MCF 10A (cell line): Measurements from ENCODE around the gene FAM3A. TPM values are rescaled to one million over a fixed set of nuclear protein-coding genes. Genes with fewer than 3 reads are reported as not detected.
A peak's percentile ranks its signal among the peaks of the same experiment; 100 is the strongest.

Source experiments
- BruUV-seq: library from RNA; stranded (reverse); fragments of 400-500 nt; replicated peaks from 2 replicates; lab custom pipeline; 2021; lab: Mats Ljungman, UMichigan
- CTCF ChIA-PET: fragments of 300-600 bp; sonication (Branson Sonifier 250); formaldehyde crosslinking; extraction: SDS; loops from one replicate; lab custom pipeline; 2021; ENCODE audit warnings: antibody characterized with exemption, inconsistent platforms; lab: Yijun Ruan, JAX
- POLR2A ChIA-PET: fragments of 300-600, 350-650 bp; sonication (Branson Sonifier 250); formaldehyde crosslinking; extraction: SDS; loops from one replicate; lab custom pipeline; 2020; ENCODE audit warnings: antibody characterized with exemption, inconsistent platforms; lab: Yijun Ruan, JAX
- DNase-seq: peaks from one replicate; pipeline ENCODE4 v3.0.0-alpha.2; 2018; ENCODE audit not compliant: unreplicated experiment
- H3K27ac Mint-ChIP-seq: one replicate; pipeline ENCODE4 v1.8.0; 2022; ENCODE audit warnings: mild to moderate bottlenecking, low read depth, mixed read lengths; ENCODE audit not compliant: unreplicated experiment
- H3K27me3 Mint-ChIP-seq: one replicate; pipeline ENCODE4 v1.8.0; 2022; ENCODE audit warnings: mixed read lengths; ENCODE audit not compliant: insufficient read depth, unreplicated experiment
- H3K36me3 Mint-ChIP-seq: one replicate; pipeline ENCODE4 v1.8.0; 2022; ENCODE audit warnings: mild to moderate bottlenecking, moderate library complexity, mixed read lengths; ENCODE audit not compliant: insufficient read depth, unreplicated experiment
- H3K4me1 Mint-ChIP-seq: one replicate; pipeline ENCODE4 v1.8.0; 2022; ENCODE audit warnings: mixed read lengths; ENCODE audit not compliant: insufficient read depth, unreplicated experiment
- H3K4me3 Mint-ChIP-seq: one replicate; pipeline ENCODE4 v1.8.0; 2022; ENCODE audit warnings: mild to moderate bottlenecking, moderate library complexity, mixed read lengths; ENCODE audit not compliant: unreplicated experiment
- H3K9me3 Mint-ChIP-seq: one replicate; pipeline ENCODE4 v1.8.0; 2022; ENCODE audit warnings: mixed read lengths; ENCODE audit not compliant: unreplicated experiment
- CTCF ChIP-seq: fragments of 200-600 bp; IDR thresholded peaks from one replicate; pipeline ENCODE4 v1.8.0; 2022; ENCODE audit warnings: antibody characterized with exemption, mild to moderate bottlenecking; ENCODE audit not compliant: unreplicated experiment
- intact Hi-C: fragments of 100-400 bp; cut with micrococcal nuclease; formaldehyde crosslinking; loops from 2 replicates; pipeline ENCODE4 v1.14.1; 2022
- total RNA-seq: library from RNA; stranded (reverse); gene quantifications from 2 replicates; pipeline ENCODE4 v1.2.3, GENCODE V29; 2022

FAM3A gene
- total RNA-seq, 1 experiment from 2014 or later, result 40.9 TPM

DNA sequence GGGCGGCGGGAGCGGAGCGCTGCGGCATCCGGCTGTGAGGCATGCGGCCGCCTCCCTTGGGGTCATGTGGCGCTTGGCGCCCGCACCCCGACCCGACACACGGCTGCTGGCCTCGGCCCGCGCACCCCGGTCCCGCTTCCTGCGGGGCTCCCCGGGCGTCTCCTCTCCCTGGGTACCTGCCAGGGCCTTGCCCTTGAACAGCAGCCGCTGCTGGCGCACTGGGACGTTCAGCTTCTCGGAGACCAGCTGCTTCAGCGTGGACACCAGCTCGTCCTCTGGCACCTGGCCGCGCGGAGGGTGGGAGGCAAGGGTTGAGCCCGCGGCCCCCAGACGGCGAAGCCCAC lies 30.0 kb downstream of the FAM3A start:
- Mint-ChIP-seq H3K4me1 (peaks cover 7% of the 10 kb centered on the region), H3K27ac (no peak overlapping the region), H3K4me3 (peak overlapping the region; percentile 52), H3K9me3 (no peaks in the 10 kb centered on the region), H3K27me3 (peaks cover 23% of the 10 kb centered on the region), H3K36me3 (peaks cover 24% of the 10 kb centered on the region)
- intact Hi-C loops, result no loop called here
- no peak for TF ChIP-seq CTCF
- BruUV-seq, result no TSS peak
- CTCF ChIA-PET, result interaction anchor here (1.2 kb wide), 1 partner anchor 13 kb away, joined by 4 read pairs; no protein-coding TSS in a partner anchor
- DNase-seq, result peak; percentile 13
- POLR2A ChIA-PET, result interaction anchor here (0.7 to 3.5 kb wide), 10 partner anchors 13 to 718 kb away, joined by 4 to 13 read pairs (median 6); partner anchors contain the start of genes ATP6AP1, RPL10 and TAFAZZIN

GRCh38 chrX:154485150-154486051 lies 30.6 kb downstream of the FAM3A start:
- Mint-ChIP-seq H3K4me3 (peak overlapping the region; percentile 52), H3K27me3 (peaks cover 23% of the 10 kb centered on the region), H3K36me3 (peaks cover 24% of the 10 kb centered on the region), H3K9me3 (no peaks in the 10 kb centered on the region), H3K27ac (no peak overlapping the region), H3K4me1 (peaks cover 7% of the 10 kb centered on the region)
- ChIA-PET POLR2A (interaction anchor here (0.7 to 3.5 kb wide), 10 partner anchors 10 to 719 kb away, joined by 3 to 13 read pairs (median 5); partner anchors contain the start of genes ATP6AP1, RPL10 and TAFAZZIN), CTCF (interaction anchor here (0.6 to 1.2 kb wide), 3 partner anchors 12 to 55 kb away, joined by 3 to 6 read pairs (median 4); no protein-coding TSS in a partner anchor)
- no TSS peak for BruUV-seq
- no peak for TF ChIP-seq CTCF
- intact Hi-C loops, result no loop called here
- no peak for DNase-seq

DNA sequence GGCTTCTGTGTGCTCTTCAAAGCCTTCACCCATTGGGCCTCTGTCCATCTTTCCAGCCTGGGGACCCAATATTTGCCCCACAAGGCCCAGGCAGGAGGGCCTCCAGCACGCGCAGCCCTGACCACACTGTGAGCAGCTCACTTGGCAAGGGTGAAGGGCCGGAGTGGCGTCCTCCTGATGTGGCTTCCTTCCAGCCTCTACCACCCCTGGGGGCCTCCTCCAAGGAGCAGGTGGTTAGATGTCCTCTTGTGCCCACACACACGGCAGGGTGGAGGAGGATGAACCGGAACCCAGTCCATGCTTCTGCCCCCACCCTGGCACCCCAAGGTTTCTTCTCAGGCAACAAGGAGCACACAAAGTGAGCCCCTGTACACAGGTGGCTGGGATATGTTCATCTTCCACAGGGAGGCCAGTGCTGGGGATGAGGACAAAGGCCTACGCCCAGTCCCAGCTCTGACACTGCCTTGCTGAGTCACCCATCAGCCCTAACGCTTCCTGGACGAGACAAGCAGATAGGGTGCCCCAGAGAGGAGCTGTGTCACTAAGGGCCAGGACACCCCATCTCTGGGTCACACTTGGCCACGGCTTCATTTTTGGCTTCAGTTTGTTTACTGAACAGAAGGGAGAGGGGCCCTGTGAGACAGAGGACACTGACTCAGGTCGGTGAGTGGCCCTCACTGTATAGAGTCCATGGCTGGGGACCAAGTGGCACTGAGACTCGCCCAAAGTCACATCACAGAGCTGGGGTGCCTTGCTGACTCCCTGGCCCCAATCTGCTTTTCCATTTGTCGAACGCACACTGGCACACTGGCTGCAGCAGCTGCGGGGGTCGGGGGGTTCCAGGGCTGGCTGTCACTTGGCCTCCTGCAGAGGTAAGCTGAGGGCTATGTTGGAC lies 31.5 kb downstream of the FAM3A start:
- no peak for TF ChIP-seq CTCF
- peak; percentile 15 for DNase-seq
- Mint-ChIP-seq H3K36me3 (peaks cover 24% of the 10 kb centered on the region), H3K4me1 (peaks cover 7% of the 10 kb centered on the region), H3K27me3 (peaks cover 23% of the 10 kb centered on the region), H3K27ac (no peak overlapping the region), H3K9me3 (no peaks in the 10 kb centered on the region), H3K4me3 (peak overlapping the region; percentile 36)
- ChIA-PET CTCF (interaction anchor here (0.6 to 0.8 kb wide), 2 partner anchors 39 to 43 kb away, joined by 3 to 4 read pairs; no protein-coding TSS in a partner anchor), POLR2A (interaction anchor here (1.0 to 3.5 kb wide), 5 partner anchors 9 to 111 kb away, joined by 3 to 13 read pairs (median 4); no protein-coding TSS in a partner anchor)
- no TSS peak for BruUV-seq
- intact Hi-C loops, result no loop called here
